NB4 (cell line): Measurements from ENCODE around the gene NDUFAF2.

Experiments used
- DNase-seq: peaks from one replicate; pipeline ENCODE4 v3.0.0; 2010; ENCODE audit warnings: low read depth
- H3K4me3 ChIP-seq: one replicate; pipeline ENCODE4 v1.5.1; 2011; ENCODE audit warnings: mild to moderate bottlenecking, low read depth, low read length, moderate library complexity
- CTCF ChIP-seq: IDR thresholded peaks from one replicate; pipeline ENCODE4 v1.5.1; 2012; ENCODE audit warnings: low read depth, low read length
- MAX ChIP-seq: IDR thresholded peaks from 2 replicates; pipeline ENCODE4 v1.6.1; 2011; ENCODE audit warnings: low read depth, low read length
- MYC ChIP-seq: IDR thresholded peaks from 2 replicates; pipeline ENCODE4 v1.6.1; 2011; ENCODE audit warnings: low read depth, low read length
- POLR2A ChIP-seq: IDR thresholded peaks from 2 replicates; pipeline ENCODE4 v1.6.1; 2011; ENCODE audit warnings: mild to moderate bottlenecking; ENCODE audit not compliant: insufficient read length; ENCODE audit errors: extremely low read depth

Gene NDUFAF2

DNA sequence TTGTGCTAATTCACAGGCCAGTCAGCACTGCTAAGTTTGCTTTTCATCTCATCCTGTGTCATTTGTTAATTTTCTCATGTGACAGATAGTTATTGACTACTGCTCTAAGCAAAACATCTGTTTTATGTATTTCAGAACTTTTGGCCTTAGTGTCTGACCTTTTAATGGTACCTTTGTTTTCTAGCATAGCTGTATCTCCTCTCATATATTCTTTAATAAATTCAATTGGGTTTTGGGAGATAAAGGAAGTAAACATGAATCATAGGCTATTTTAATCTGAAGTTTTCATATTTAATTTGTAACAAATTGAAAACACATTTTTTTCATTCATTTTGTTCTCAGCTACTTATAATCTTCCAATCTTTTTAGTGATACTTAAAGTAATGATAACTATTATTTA lies 13.1 kb downstream of the NDUFAF2 start:
- DNase-seq: no peak
- H3K4me3 ChIP-seq: no peak overlapping the region
- TF ChIP-seq MYC: no peak
- no peak for TF ChIP-seq CTCF

DNA sequence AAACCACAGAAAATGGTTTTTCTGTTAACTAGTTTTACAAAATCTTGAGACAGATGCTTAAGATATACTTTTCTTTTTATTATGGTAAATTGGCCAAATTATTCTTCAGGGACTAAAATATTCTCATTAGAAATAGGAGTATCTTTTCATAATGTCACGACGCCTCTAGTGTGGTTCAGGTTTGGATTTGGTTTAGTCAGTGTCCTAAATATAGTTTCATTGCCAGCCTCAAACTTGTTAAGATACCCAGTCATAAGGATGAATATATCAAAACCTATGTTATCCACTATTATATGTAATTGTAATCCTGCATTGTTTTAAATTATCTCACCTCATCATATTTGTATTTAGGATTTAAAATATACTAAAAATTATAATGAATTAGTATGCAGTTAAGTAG lies 13.7 kb downstream of the NDUFAF2 start:
- H3K4me3 ChIP-seq: no peak overlapping the region
- no peak for DNase-seq
- TF ChIP-seq MYC: no peak
- no peak for TF ChIP-seq POLR2A
- no peak for TF ChIP-seq MAX
- no peak for TF ChIP-seq CTCF

DNA sequence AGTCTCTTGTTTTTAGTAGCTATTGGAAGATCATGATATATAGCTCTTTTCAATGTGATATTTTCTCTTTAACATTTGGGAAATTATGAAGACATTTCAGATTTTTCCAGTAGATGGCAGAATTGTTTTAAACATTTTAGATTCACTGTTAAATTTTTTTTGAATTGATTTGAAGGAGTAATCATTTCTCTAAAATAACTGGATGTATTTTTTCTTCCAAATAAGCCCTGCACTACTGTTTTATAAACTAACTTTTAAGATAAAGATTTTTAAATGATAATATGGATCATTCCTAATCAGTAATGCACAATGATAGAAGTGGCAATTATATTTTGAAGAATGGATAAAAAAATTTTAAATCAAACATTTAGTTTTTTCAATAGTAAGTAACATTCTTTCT lies 14.2 kb downstream of the NDUFAF2 start:
- DNase-seq: peak; percentile 22
- no peak overlapping the region for H3K4me3 ChIP-seq
- TF ChIP-seq MAX (no peak), CTCF (no peak), MYC (no peak), POLR2A (no peak)

DNA sequence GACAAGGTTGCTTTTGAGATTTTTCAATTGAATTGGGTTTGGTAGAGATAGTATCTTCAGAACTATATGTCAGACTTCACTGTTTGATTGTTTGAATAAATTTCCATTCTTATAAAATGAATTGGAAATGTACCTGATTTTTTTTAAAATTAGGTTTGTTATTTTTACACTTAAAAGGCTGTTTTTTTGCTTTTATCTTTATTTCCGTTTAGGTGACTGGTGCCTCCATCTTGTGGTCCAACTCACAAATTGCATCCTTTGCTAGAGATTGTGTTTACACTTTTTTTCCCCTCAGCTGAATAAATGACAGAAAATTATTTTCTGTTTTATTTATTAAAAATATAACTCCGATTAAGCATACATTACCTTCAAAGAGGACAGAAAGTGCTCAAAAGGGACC lies 15.6 kb downstream of the NDUFAF2 start:
- peak; percentile 30 for TF ChIP-seq CTCF
- TF ChIP-seq POLR2A: no peak
- no peak for TF ChIP-seq MAX
- no peak for TF ChIP-seq MYC
- no peak for DNase-seq
- no peak overlapping the region for H3K4me3 ChIP-seq

DNA sequence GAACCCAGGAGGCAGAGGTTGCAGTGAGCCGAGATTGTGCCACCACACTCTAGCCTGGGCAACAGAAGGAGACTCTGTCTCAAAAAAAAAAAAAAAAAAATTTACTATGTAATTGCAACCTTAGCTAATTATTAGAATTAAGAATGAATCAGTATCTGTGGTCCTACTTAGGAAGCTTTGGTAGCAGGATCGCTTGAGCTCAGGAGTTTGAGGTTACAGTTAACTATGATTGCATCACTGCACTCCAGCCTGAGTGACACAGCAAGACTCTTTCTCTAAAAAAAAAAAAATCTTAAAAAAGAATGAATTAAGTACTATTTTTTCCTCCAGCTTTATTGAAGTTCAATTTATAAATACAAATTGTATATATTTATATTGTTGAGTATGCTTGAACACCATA lies 16.7 kb downstream of the NDUFAF2 start:
- peak; percentile 73 for DNase-seq
- no peak overlapping the region for H3K4me3 ChIP-seq
- TF ChIP-seq POLR2A (no peak), CTCF (no peak), MAX (no peak), MYC (no peak)

- H3K4me3 ChIP-seq: no peak overlapping the region
- no peak for DNase-seq
- TF ChIP-seq CTCF (no peak), POLR2A (no peak), MYC (no peak), MAX (no peak)
Observed at GRCh38 chr5:60972231-60972630, 27.2 kb downstream of the NDUFAF2 start.
